ENCODE results near the gene DDX24.

The DDX24 gene

DNA sequence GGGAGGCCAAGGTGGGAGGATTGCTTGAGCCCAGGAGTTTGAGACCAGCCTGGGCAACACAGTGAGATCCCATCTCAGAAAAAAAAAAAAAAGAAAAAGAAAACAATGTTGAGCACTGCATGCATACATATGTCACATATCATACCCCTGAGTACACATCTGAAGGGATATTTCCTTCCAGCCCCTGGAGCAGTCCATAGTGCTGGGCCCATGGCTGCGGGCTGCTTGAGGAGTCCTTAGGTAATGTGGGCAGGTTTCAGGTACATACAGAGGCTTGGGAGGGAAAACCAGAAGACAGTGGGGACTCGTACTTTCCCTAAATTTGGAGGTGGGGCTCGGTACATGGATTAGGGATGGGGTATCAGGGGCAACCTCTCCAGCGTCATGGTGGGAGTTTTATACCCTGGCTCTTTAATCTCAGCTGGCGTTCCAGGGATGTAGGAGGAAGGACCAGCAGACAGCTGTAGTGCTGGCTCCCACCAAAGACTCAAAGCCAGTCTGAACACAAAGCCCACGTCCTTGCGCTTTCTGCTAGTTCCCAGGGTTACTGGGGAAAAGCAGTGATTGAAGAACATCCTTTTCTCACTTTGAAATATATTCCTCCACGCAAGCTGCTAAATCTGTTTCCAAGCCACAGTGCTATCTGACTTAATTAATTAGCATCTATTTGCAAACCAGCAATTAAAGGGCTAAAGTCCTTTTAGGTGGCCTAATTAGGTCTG, 49.7 kb downstream of the DDX24 start:
- no peak for DNase-seq (ENCODE audit: low read depth in 2 of 2)

DNA sequence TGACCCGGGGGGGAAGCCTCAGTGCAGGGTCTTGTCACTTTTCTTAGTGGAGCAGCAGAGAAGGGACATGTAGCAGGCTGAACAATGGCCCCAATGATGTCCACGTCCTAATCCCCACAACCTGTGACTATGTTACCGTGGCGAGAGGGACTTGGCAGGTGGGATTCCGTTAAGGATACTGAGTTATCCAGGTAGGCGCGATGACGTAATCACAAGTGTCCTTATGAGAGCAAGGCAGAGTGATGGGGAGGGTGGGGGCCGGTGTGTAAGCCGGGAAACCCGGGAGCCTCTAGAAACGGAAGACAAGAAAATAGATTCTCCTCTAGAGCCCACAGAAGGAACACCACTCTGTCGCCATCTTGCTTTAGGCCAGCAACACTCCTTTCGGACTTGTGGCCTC, 50.4 kb downstream of the DDX24 start:
- DNase-seq (ENCODE audit: low read depth in 2 of 2), result no peak

DNA sequence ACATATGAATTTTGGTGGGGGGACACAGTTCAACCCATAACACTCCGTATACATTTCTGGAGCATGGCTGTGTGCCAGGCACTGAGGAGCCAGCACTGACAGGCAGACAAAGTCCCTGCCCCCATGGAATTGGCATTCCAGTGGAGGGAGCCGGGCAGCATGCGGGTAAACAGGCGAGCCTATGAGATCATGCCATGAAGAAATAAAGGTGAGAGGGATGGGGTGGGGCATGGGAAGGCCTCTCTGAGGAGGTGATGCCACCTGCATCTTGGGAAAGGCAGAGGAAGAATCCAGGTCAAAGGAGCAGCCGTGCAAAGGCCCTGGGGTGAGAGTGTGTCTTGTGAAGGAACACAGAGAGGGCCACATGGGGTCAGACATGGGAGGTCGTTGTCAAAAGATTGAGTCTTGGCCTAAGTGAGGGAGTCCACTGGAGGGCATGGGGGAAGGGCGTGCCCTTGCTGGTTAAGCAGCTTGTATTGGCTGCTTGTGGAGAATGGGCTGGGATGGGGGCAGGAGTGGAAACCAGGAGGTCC, 51.3 kb downstream of the DDX24 start:
- no peak for DNase-seq (ENCODE audit: low read depth in 2 of 2)

DNA sequence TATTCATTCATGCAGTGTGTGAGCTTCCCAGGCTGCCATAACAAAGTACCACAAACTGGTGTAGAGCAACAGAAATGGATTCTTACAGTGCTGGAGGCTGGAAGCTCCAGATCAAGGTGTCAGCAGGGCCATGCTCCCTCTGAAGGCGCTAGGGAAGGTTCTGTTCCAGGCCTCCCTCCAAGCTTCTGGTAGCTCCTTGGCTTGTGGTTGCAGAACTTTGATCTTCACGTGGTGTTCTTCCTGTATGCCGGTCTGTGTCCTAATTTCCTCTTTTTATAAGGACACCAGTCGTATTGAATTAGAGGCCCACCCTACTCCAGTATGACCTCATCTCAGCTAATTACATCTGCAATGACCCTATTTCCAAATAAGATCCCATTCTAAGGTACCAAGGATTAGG, 51.7 kb downstream of the DDX24 start:
- no peak for DNase-seq (ENCODE audit: low read depth in 2 of 2)

DNA sequence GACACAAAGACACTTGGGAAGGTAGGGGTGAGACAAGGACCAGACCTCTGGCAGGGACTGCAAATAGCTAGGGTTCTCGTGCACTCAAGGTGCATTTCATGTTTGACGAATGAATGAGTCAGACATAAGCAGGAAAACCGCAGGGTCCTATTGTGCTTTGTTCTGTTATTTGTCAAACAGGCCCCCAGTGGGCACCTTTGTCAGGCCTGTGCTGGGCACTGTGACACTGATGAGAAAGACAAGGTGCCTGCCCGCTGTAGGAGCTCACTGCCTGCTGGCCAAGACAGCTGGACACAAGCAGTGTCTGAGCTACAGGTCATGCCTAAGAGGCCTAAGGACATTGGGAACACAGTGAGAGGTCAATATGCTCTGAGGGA, 52.6 kb downstream of the DDX24 start:
- peak in 1 of 2 donors; percentile 11 for DNase-seq (ENCODE audit: low read depth in 2 of 2)

DNA sequence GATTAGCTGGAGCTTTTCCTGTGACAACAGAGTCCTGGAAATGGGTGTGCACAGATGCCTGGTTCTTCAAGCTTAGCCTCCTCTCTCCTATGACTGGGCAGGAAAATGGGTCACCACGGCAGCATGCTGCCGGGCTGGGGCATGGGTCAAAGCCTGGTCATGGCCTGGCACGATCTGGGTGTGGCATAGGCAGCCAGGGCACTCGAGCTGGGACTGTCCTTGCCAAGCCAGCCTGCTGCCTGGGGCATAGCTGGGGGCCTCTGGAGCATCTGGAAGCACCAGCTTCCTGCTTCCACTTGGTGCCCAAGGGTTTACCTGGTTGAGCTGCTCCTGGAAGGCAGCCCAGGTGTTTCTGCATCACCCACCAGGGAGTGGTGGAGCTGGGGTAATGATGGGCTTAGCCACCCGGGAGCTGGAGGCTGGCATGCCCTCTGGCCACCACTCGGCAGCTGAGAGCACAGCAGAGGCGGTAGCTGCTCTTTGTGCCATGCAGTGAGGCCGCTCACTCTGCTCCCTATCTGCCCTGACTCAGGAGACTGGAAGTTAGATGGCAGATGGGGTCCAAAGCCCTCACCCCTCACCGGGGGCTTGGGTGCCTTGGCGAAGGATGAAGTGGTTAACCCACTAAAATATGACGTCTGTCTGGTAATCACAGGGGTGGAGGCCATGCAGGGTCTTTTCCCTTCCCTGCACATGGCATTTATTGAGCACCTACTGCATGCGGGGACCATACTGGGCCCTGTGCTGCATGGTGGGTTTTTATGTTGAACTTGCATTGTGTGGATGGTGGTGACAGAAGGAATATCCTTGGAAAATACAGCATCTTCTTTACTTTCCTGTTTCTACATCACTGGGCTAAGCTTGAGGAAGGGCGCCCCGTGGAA, 53.2 kb downstream of the DDX24 start:
- no peak for DNase-seq (ENCODE audit: low read depth in 2 of 2)

DNA sequence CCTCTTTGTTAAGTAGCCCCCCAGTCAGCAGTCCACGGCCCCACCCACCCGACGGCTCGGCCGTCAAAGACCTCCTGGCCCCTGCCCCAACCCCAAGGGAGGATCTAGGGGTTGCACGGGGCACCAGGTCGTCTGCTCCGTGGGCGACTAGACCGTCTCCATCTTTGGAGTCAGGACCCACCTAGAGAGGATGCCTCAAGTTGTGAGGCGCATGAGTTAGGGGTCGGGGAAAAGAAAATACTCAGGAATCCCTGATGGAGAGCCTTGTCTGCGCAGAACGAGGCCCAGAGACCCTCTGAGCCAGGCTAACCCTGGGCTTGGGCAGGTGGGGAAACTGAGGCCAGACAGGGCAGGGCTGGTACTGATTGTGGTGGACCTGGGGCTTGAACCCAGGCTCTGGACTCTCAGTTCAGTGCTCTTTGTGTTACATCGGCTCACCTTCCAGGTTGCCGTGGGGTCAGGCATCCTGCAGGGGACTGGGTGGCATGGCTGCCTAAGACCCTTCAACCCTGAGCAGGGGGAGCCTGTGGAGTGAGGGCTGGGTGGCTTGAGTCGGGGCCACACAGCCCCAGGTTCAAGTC, 54.0 kb downstream of the DDX24 start:
- no peak for DNase-seq (ENCODE audit: low read depth in 2 of 2)

DNA sequence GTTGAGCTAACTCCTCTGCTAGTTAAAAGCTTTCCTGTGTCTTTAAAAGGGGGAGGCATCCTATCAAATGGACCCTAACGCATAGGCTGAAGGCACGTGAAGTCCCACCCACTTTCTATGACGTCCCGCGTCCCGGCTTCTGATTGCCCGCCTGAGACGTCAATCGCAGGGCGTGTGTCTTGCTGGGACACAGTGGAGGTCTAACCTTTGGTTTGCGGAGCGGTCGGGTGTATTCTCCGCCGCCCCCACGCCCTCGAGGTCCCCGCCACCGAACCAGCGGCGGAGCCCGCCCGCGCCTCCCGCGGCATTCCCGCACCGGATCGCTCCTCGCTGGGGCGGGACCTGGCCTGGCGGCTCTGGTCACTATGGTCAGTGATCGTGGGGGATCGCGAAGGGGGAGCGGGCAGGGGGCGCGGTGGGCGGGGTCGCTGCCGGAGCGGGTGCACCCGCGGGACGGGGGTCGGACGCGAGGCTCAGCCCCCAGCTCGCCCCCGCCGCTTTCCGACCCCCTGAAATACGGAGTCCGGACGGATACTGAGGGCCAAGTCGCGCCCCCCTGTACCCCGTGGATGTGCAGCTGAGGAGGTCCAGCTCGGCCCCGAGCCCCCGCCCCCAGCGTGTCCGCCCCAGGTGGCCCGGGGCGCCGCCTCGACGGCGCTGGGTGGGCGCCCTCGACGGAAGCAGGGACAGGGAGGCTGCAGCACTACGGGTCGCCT, 54.7 kb downstream of the DDX24 start, which contains the start of gene OTUB2:
OTUB2 (plus strand) TSS at position 168 of the 716 bp plus-strand sequence; CDS start at position 366, 198 bp downstream.
- DNase-seq (ENCODE audit: low read depth in 2 of 2), result peak; percentile 89 to 90

DNA sequence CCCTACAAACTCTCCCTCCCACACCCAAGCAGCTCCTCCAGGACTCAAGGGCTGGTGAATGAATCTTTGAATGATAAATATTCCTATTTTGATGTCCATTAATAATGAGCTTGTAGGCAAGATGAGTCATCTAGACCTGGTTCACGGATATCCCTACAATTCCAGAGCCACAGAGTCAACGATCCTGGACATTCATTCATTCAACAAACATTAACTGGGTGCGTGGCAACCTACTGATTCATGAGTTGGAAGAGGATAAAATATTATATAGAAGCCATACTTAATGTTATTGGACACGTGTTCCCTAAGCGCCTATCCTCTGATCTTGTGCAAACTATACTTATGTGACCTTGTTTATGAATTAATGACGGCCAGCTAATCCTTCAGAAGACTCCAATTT, 55.3 kb downstream of the DDX24 start:
- DNase-seq (ENCODE audit: low read depth in 2 of 2), result no peak

DNA sequence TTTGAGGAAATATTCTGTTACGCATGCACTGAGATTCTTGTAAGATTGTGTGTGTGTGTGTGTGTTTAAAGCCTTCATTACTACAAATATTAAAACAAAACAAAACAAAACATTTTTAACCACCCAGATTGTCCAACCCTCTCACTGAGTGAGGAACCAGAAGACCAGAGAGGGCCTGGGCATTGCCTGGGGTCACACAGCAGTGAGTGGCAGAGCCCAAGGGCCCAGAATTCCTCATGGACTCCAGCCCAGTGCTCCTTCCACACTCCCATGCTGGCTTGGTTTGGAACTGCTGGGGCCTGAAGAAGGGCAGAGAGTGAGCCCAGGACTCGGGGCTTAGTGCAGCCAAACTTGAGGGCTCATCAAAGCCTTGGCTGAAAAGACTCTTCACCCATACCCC, 56.5 kb downstream of the DDX24 start:
- no peak for DNase-seq (ENCODE audit: low read depth in 2 of 2)

DNA sequence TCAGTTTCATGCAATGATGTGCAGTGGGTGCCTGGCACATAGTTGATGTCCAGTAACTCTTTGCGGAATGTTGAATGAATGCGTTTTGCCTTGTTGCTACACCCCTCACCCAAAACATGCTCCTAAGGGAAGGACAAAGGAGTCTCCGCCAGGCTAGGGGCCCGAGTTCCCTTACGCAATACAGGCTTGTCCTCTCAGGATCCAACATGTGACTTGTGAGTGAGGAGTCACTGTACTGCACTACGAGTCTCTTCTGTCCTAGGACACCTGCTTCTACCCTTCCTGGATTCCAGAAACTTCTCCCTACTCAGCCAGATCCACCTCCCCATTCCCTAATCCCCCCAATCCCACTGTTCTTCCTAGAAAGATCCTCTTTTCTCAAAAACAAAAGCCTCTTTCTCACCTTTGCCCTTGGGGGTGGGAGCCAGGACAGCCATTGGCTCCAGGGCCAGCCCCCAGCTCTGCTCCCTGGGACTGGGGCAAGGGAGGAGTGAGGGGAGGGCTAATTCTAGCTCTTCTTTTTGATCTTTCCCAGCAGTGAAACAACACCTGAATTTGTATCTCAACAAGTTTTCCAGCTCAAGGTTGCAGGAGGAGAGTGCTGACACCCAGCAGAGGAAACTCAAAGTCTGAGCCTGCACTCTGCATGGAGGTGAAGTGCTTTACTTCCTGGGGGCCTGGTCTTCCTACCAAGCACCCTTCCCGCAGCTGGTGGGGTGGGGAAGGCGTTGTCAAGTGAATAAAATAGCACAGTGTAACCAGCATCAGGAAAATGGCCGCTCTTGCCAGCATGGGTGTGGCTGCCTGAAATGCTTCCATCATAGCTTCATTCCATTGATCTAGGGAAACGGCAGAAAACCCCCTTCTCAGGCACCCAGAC, 58.2 kb downstream of the DDX24 start:
- DNase-seq (ENCODE audit: low read depth in 2 of 2), result no peak

DNA sequence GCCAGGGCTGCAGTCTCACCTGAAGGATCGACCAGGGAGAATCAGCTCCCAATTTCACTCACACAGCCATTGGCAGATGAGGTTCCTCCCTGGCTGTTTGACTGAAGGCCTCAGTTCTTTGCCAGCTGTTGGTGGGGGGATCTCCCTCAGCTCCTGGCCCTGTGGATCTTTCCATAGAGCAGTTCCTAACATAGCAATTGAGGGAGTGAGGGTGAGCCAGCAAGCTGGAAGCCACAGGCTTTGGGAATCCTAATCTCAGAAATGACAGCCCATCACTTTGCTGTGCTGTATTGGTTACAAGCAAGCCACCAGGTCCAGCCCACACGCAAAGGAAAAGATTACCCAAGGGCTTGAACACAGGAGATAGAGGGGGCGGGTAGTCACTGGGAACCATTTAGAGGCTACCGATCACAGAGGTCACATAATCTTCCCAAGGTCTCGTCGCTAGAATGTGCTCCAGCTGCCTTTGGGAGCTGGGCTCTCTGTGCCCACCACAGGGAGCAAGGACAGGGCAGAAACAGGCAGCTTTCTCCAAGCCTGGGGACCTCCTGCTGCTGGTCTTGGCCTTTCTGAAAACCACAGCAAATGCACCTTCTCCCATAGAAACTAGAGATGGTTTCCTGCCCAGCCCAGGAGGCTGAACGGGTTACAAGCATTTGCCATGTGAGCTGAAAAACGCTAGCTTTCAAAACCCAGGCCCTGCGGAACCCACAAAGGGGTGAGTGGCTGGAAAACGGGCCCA, 59.4 kb downstream of the DDX24 start:
- no peak for DNase-seq (ENCODE audit: low read depth in 2 of 2)

DNA sequence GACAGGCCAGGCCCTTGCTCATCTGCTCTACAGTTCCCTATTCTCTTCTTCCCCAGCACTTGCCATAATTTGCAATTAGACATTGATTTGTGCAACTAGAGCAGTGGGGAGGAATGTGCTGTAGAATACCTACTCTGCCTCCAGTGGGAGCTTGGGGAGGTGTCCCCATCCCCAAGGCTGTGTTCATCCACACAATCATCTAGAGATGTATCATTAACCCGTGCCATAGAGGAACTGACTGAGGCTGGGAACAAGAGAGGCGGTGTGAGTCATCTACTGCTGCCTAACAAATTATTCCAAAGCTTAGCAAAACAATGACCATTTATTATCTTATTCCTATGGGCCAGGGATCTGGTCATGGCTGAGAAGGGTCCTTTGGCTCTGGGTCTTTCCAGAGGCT, 60.0 kb downstream of the DDX24 start:
- DNase-seq (ENCODE audit: low read depth in 2 of 2), result no peak

DNA sequence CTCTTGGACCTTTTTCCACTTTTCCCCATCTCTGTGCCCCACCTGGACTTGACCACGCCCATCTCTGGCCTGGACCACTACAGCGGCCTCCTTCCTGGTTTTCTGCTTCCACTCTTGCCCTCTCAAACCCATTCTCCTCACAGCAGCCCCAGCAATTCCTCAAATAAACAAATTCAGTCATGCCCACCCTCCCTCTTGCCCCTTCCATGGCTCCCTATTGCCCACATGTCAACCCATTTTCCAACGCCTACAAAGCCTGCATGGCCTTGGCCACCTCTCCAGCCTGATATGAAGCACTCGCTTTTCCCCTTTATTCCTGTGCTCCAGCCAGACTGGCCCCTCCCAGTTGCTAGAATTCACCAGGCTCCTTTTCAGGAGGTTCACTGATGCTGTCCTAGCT, 60.7 kb downstream of the DDX24 start:
- DNase-seq (ENCODE audit: low read depth in 2 of 2), result no peak

DNA sequence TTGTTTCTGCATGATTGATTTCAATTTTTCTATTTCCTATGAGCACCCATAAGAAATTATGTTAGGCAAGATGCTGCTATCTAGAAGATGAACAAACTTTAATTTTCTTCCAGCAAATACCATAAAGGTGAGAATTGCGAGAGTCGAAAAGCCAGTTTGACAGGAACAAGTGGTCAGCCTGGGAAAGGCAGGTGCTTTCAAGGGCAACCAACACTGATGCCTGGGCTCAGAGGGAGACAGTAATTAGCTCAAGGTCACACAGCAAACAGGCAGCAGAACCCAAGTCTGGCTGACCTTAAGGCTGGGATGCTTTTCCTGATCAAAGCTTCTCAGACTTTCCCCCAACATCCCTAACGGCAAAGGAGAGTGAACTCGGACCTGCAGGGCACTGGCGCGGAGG, 61.7 kb downstream of the DDX24 start:
- no peak for DNase-seq (ENCODE audit: low read depth in 2 of 2)

DNA sequence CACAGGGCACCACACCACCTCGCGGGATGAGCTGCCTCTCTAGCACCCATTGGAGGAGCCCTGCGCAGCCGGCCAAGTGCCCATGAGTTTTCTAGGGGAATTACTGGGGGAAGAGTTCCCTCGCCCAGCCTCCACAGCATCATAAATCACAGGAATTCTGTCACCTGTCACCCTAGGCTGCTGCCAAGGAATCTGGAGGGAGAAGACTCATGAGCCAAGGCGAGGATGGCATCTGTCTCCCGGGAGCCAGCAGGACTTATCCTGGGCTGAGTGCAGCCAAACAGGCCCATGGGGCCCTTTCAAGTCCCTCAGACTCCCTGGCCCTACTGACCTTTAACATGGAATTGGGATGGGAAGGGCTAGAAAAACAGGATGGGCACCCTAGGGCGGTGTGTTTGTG, 62.7 kb downstream of the DDX24 start:
- DNase-seq (ENCODE audit: low read depth in 2 of 2), result no peak

DNA sequence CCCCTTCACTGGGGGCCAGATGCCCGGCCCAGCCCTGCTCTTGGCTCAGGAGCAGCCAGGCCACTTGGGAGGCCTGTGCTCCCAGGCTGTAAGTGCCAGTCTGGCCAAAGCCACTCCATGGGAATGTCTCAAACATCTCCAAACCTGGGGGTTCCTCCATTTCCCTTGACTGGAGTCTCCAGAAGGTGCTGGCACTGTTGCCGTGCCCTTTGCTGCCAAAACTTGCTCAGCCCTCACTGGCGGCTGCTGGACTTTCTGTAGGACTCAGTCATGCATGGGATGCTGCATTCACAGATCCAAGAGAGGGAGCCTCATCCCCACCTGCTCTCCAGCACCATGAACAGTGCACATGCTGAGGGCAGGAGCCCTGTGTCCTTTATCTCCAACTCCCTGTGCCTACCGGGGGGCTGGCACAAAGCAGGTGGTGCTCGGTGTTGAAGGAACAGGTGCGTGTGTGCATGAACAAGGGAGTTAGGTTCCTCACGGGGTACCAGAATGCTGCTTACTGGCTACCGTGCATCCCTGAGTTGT, 64.5 kb downstream of the DDX24 start:
- DNase-seq (ENCODE audit: low read depth in 2 of 2), result no peak

DNA sequence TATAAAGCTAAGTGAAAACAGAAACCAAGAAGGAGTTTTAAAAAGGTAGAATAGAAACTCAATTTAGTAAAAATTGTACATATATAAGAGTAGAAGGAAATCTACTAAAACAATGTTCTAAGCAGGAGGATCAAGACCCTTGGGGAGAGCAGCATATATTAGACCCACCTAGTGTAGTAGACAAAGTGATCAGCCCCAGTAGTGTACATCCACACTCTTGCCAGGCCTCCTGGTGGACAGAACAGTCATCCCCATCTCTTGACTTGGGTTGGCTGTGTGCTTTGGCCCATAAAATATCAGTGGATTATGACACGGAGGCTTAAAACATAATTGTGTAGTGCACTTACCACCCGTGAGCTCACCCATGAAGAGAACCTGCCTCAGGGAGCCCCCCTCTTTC, 65.8 kb downstream of the DDX24 start:
- DNase-seq (ENCODE audit: low read depth in 2 of 2), result no peak

DNA sequence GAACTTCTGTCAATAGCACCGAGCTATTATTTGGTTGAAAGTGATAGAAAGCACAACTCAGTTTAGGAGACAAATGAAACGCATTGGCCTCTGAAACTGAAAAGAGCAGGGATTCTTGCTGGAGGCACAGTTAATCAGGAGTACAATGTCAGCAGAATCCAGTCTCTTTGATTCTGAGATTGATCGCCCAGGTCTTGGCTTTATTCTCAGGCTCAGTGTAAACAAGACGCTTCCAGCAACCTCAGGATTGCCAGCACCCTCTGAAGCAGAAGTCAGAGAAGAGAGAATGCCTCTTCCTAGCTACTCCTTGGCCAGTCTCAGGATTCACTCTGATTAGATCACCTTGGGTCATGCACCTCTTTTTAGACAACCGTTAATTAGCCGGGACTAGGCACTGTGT, 66.6 kb downstream of the DDX24 start:
- no peak for DNase-seq (ENCODE audit: low read depth in 2 of 2)

DNA sequence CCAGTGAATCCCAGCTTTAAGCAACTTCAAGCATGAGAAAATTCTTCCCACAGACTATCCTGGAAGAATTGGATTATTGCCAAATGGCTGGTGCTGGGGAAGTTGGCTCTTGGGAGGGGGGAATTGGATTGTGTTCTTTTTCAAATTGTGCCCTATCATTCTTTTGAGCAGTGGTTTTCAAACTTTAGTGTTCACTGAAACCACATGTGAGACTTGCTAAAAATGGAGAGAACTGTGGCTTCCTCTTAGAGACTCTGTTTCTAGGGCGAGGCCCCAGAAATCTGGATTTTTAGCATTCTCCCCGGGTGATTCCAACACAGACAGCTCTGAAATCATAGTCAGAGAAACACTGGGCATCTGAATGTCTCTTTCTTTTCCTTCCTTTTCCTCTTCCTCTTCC, 69.2 kb downstream of the DDX24 start:
- no peak for DNase-seq (ENCODE audit: low read depth in 2 of 2)
